A673 (cell line): ENCODE measurements around the gene ZBTB7B.

Source experiments
- CTCF ChIP-seq: fragments of 300-800, 200-600 bp; sonication (generic); conservative IDR thresholded peaks from 2 replicates; pipeline ENCODE4 v1.5.1; 2017; ENCODE audit warnings: low read depth, mild to moderate bottlenecking, antibody characterized with exemption, low read length, moderate library complexity, mixed read lengths
- EZH2 ChIP-seq: fragments of 200-600 bp; sonication (generic); IDR thresholded peaks from 2 replicates; pipeline ENCODE4 v1.6.1; 2017; ENCODE audit warnings: borderline replicate concordance, low read depth, mild to moderate bottlenecking, mixed read lengths, antibody characterized with exemption, low read length; ENCODE audit not compliant: poor library complexity, severe bottlenecking

GRCh38 chr1:155029513-155030242, 27.1 kb downstream of the ZBTB7B start:
- TF ChIP-seq CTCF (no peak), EZH2 (no peak)
